ENCODE data around the gene VTN.

Gene VTN

DNA sequence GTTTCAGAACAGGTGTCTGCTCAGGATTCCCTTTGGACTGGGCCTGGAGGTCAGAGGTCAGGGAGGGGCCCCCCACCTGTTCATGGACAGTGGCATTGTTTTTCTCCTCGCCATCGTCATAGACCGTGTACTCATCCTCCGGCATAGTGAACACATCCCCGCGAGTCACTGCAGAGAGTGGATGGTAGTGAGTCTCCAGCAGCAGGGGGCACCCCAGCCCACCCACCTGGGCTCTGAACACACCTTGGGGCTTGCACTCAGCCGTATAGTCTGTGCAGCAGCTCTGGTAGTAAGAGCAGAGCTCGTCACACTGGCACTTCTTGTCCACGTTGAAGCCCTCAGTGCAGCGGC lies 448 bp downstream of the VTN start:
- DNase-seq (ENCODE audit: low read depth in 2 of 3, low spot score in 1 of 3), result no peak

DNA sequence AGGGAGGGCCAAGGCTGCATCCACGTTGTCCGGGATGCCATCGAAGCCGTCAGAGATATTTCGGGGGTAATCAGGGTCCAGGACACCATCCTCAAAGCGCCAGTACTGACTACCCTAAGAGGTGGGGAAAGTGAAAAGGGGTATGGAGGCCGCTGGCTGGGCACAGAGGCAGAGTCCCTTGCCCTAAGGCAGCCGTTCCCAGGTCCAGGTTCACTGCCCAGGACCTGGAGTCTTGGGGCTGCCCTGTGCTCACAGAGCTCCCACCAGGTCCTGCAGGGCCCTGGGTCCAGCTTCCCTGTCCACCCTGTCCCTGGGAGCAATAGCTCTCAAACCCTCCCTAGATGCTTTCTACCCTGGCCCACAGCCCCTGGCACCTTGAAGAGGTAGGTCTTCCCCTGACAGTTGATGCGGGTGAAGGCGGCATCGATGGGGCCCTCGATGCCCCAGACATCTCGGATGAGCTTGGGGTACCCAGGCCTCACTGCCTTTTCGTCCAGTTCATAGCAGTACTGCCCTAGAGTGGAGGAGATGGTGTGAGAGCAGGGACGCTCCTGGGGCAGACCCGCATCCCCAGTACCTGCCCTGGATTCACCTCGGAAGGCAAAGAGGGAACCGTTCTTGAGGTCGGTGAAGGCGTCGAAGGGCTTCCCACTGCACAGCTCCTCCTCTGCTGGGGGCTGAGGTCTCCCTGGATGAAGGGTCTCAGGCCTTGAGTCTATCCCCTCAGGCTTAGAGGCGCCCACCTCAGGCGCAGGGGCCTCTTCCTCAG lies 1.0 kb downstream of the VTN start:
- DNase-seq (ENCODE audit: low read depth in 2 of 3, low spot score in 1 of 3), result no peak

DNA sequence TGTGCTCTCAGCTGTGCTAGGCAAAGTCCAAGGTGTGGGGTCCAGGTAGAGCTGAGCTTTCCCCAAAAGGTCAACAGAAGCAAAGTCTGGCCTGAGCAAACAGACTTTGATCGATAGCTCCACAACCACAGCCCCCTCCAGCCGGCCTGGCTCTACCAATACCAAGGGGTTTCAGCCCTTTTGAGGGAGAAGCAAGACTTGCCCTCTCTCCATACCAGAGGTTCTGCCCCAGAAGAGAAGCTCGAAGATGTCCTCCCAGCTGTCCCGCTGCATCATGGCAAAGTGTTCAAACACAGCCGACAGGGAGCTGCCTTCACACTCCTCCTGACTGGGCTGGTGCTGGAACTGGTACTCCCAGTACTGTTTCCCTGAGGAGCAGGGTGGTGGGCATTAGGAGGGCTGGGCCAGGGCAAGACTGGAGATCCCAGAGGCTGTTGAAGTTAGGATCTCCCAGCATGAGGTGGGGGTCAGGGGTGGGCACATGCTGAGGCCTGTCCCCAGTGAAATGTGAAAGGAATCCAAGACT lies 1.7 kb downstream of the VTN start:
- no peak for DNase-seq (ENCODE audit: low read depth in 2 of 3, low spot score in 1 of 3)

DNA sequence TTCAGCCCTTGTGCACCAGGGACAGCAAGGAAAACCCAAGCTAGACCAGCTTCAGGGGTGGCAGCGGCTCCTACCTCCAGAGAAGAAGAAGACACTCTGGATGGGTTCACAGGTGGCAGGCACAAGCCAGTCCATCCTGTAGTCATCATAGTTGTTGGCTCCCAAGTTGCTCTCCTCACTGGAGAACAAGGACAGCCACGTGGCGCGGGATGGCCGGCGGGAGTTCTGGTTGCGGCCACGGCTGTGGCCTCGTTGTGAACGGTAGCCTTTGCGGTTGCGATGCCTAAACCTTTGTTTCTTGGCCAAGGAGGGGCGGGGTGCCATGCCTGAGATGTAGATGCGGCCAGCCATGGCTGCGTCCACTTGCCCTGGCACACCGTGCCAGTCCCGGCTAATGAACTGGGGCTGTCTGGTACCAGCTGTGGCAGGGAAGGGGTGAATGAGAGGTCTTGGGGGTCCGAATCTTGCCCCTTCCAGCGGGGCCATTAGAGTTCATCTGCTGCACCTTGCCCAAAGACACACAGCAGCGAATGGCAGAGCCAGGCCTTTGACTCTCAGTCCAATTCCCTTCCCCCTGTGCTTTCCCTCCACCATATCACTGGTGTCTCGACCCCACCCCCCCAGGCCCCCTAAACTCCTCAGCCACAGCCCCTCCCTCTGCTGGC lies 2.3 kb downstream of the VTN start:
- DNase-seq (ENCODE audit: low read depth in 2 of 3, low spot score in 1 of 3), result no peak

DNA sequence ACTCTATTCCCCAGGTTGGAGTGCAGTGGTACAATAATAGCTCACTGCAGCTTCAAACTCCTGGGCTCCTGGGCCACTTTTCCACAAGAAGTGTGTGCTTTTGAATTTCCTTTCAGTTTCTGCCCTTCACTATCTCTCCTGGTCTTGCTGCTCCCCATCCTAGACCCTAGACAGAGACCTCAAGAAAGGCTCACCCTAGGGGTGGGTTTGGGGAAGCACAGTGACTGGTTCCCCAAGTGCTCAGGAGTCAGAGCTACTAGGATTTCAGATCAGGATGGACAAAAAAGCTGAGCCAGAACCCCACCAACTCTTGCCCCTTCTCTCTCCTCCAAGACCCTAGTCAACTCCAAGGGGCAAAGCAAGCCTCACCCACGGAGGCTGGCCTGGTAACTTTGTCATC lies 3.5 kb downstream of the VTN start:
- no peak for DNase-seq (ENCODE audit: low read depth in 2 of 3, low spot score in 1 of 3)

DNA sequence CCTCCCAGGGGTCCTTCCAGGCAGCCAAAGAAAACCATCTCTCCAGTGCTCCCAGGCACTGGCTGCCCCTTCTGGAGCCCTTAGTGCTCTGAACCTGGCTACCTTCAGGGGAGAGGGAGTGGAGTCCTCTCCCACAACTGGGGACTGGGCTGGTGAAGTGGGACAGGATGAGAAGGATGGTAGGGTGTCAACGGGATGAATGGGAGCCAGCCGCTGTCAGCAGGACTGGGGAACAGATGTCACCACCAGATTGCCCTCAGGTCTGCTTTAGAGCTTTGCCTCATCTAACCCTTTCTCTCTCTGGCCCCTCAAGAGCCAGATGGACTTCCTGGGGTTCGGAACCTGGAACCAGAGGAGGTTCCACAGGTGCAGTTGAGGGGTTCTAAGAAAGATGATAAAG lies 4.6 kb downstream of the VTN start:
- DNase-seq (ENCODE audit: low read depth in 2 of 3, low spot score in 1 of 3), result no peak

DNA sequence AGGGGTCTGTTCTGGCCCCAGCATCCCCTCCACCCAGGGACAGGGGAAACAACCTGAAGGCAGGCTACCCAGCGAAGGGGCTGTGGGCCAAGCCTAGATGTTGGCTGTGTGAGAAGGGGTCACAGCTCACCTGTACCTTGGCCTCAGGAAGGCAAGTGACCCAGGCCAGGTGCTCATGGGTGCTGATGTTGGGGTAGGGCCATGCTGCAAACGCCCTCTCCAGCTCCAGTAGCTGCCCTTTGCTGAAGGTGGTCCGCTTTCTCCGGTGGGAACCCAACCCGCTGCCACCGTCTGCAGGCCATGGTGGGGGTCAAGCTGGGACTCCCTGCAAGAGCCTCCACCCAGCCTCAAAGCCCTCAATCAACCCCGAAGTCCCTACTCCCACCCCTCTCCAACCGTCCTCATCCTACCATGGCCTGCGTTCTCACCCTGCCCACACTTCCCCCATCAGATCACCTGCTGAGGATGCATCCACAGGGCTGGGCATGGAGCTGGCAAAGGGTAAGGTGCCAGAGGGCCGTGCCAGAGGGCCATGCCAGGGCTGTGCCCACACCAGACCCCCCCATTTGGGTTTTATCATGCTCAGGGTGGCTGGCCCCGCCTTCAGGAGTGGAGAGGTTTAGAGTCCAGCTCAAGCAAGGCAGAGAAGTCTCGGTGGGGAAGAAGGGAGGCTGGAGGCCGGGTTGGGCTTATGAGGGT lies 5.3 kb downstream of the VTN start, which contains the start of gene SEBOX:
Gene SEBOX (minus strand): TSS at position 535 of the 699 bp plus-strand sequence. CDS start 48 bp downstream, at position 487.
- DNase-seq (ENCODE audit: low read depth in 2 of 3, low spot score in 1 of 3), result no peak

DNA sequence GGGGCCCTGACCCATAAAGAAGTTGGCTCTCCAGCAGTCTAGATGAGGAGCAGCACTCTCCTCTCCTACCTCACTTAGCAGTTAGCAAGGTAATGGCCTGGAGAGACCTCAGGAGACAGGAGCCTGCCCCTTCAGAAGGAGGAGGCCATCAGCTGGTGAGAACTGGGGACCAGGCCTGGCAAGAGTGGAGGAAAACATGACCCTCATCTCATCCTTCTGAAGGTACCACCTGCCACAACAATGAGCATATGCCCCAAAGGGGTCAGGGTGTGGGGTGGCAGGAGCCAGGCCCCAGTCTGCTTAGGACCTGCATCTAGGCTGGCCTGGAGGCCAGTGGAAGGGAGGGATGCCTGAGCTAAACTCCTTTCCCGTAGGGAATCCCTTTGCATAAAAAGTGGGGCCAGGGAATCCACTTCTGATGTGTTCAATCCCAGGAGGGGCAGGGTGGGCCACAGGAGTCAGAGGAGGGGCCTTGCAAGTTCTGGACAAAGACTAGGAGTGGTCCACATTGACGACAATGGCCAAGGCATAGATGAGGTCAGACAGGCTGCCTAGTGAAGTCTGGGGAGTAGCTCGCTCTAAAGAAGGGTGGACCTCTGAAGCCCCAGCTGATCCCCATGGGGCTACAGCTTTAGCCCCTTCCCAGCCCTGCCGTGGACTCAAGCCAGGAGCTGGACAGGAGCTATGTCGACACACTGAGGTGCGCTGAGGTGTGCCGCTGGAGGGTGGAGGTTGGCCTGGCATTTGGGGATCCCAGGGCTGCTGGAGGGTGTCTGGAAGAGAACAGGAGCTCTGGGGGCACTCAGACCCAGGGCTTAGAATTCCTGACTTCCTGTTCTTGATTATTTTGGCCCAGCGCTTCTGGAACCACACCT lies 6.1 kb downstream of the VTN start:
- DNase-seq (ENCODE audit: low read depth in 2 of 3, low spot score in 1 of 3), result no peak

DNA sequence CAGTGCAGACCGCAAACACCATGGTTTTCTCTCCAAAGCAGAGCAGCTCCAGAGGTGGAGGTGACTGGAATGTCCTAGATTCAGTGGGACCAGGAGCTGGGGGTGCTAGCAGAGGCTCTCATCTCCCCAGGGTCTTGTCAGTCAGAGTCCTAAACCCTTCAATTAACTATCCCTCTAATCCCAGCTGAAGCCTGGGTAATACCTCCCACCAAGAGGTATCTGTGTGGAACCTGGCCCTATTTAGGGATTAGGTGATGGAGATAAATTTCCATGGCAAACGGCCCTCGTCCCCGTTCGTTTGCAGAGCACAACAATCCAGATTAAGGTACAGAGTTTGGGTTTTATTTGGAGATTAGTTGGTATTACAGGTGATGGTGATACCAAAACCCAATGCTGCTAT lies 6.9 kb downstream of the VTN start:
- no peak for DNase-seq (ENCODE audit: low read depth in 2 of 3, low spot score in 1 of 3)

DNA sequence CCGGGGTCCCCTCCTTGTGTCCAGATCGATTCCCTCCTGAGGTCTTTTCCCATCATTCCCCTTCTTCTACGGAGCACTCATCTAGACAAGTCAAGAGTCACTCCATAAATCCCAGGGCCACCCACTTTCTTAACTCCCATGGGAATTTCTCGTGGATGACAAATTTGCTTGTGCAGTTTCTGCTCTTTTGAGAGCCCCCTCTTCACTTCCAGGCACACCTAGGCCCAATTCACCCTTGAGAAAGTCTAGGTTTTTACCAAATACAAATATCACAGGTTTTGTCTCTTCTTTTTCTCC lies 12.3 kb downstream of the VTN start:
- DNase-seq (ENCODE audit: low read depth in 2 of 3, low spot score in 1 of 3), result no peak

DNA sequence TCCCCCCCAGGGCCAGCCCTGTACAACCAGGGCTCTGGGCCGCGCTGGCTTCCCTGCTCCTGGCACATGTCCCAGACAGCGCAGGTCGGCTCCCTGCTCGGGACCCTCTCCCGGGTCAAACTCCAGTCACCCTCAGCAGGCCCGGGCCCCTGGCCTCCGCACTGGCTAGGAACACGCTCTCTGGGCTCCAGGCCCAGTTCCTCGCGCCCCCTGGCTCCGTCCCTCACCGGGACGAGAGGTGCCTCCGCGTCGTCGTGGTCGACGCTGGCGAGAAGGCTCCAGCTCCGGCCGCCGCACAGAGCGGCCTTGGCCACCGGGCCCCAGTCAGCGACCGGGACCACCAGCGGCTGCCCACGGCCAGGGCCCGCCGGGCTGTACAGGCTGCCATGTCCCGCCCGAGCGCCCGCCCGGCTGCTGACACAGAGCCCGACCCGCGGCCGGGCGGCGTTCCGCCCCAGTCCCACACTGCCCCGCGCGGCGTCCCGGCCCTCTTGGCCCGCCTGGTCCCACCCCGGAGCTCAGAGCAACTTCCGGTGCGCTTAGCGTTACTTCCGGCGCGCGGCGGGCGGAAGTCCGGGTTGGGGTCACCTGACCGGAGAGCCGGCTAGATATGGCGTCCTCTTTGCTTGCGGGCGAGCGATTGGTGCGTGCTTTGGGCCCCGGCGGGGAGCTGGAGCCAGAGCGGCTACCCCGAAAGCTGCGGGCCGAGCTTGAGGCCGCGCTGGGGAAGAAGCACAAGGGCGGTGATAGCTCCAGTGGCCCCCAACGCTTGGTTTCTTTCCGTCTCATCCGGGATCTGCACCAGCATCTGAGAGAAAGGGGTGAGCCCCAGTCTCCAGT lies 12.8 kb downstream of the VTN start, which contains the start of gene POLDIP2:
Gene POLDIP2 (minus strand): TSS at position 467 of the 840 bp plus-strand sequence. CDS start 79 bp downstream, at position 388.
- DNase-seq (ENCODE audit: low read depth in 2 of 3, low spot score in 1 of 3), result peak; percentile 92 to 95 (median 94)

DNA sequence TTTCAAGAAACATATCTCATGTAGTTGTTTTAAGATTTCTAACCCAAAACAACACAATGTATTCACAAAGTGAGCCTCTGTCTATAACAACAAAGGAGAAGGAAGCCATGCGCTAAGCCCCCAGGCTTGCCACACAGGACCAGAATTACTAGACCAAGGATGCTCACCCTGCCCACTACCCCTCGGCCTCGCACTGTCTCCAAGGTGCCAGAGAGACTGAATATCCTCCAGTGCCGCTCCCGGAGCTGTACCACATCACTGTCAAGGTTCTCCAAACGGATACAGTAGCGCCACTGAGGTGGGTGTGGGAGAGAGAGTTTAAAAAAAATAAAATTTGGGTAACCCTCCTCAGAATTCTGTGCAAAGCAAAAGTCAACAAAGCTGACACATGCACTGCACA lies 19.8 kb downstream of the VTN start:
- no peak for DNase-seq (ENCODE audit: low read depth in 2 of 3, low spot score in 1 of 3)

DNA sequence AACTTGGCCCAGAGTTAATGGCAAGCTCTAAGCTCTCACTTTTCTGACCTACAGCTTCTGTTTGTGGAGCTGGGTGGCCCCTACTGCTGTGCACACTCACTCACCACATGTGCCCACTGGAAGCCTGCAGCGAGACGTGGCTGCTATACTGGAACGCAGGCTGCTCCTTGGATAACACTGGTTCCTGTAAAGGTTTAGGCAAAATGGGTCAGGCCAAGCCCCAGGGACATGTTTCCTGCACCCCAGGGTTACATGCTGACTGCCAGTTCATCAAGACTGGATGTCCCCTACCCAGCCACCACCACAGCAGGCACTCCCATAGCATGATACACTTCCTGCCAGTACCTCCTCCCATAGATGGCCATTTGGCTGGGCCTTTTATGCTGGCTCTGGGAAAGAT lies 21.1 kb downstream of the VTN start:
- DNase-seq (ENCODE audit: low read depth in 2 of 3, low spot score in 1 of 3), result no peak

DNA sequence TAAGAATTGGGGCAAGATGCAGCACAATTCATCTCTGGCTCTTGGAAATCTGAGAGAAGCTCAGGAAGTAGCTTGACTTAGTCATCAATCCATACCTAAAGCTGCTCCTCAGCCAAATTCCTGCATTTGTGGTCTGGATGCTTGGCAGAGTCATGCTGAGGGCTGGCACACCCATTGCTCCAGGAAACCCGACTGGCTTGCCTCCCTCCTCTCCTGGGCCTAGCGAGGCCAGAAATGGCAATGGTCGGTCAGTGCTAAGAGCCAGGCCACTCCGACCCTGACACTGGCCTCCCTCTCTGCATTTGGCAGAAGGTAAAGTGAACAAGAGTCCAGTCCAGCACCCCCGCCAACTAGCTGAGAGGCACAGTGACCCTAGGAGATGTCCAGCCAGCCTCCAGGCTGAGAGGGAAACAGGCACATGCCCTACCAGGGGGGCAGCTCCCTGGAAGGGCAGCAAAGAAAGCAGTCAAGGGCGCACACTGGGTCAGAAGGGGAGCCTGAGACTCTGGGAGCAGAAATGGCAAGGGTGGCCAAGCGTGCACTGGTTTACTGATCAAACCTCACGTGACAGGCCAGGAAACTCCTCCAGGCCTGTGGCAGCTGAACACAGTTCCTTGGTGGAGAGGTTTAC lies 22.7 kb downstream of the VTN start:
- DNase-seq (ENCODE audit: low read depth in 2 of 3, low spot score in 1 of 3), result no peak

DNA sequence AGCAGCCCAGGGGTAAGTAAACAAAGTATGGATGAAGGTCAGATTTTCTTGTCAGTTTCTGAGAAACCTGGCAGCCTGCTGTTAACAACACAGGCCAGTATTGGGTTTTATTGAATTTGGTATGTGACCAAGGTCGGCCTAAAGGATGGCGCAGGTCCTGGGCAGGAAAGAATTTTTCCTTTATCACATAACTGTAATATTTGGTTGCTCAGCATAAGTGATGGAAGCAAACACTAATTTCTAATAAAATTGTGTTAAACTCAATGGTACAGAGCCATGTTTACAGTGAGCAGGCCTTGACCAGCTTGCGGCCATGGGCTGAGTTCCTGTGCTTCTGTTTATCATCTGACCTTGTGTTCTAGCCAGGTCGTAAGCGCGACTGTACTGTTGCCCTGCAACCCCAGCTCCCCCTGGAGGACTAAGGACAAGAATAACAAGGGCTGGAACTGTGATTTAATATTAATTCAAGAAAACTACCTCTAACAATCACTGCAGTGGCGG lies 23.3 kb downstream of the VTN start:
- DNase-seq (ENCODE audit: low read depth in 2 of 3, low spot score in 1 of 3), result no peak

DNA sequence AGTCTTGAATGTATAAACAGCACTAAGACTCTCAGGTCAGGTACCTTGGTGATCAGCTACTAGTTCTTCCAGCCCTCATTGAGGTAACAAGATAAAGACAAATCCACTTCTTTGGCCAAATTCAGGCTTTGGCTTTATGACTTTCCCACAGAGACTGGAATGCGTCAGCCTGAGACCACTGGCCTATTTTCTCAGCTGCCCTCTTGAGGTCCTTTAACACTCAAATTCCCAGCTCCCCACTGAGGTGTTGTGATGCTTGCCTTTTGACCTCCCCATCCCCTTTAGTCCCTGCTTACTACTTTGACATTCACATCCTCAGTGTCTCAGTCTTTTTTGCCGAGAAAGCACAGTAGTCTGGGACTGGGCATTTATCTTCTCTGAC lies 23.9 kb downstream of the VTN start:
- no peak for DNase-seq (ENCODE audit: low read depth in 2 of 3, low spot score in 1 of 3)

DNA sequence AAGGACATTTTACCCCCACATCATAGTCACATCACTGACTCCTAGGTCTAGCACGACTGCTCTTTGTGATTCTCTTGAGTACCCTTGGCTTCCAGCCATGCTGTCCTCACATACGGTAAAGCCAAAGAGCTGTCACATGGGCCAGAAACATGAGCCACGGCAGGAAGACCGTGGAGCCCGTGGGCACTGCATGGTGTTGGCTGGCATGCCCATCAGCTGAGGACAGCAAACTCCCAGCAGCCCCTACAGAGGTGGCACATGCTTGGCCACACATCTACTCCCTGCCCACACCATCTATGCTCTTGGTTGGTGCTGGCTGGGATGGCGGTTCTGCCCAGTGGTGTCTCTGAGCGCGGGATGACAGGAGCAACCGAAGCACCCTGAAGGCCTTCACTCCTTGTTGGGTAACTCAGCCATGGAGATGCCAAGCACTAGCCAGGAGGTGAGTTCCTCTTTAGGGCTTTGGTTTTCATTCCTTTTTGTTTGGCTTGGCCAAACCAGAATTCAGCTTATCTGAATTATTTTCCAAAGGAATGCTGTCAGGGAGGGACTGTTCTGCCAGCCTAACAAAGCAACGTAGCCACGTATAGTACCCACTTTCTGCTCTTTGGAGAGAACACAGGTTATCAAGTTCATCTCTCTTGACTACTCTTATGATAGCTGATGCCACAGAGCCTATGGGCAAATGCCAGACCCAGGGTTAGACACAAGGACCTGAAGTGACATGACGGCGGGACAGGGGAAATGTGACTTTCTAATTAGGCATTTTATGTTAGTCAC lies 24.5 kb downstream of the VTN start:
- no peak for DNase-seq (ENCODE audit: low read depth in 2 of 3, low spot score in 1 of 3)

DNA sequence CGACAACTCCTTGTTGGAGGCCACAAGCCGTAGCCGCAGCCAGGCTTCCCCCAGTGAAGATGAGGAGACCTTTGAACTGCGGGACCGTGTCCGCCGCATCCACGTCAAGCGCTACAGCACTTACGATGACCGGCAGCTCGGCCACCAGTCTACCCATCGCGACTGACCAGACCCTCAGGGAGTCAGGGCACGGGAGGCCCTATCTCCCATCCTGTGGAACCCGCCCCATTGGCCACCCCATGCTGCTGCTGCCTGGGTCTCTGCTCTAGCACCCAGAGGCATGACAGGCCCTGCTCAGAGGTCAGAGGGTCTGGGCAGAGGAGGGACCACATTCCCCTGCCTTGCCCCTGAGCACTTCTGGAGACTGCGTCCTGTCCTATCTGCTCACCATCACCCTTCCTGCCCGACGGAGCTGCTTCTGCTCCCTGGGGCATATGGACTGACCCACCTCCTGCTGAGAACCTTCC lies 25.6 kb downstream of the VTN start:
- DNase-seq (ENCODE audit: low read depth in 2 of 3, low spot score in 1 of 3), result no peak

DNA sequence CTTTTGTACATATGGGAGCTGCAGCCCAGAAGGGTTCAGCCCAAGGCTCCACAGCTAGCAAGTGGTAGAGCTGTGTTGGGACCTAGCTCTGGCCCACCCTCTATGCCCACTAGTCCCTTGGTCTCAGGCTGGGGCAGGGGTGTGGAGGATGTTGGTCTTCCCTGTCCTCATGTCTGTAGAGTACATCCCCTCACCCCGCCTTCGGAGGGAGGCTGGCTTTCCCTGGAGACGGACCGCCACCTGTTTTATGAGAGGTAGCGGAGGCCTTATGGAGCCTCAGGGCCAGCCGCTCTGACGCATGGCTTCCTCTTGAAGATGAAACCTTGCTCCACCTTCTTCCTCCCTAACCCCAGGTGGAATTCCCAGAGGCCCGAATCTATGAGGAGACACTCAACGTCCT lies 26.1 kb downstream of the VTN start:
- DNase-seq (ENCODE audit: low read depth in 2 of 3, low spot score in 1 of 3), result no peak
